ENCODE results near the gene TMEM109.

The TMEM109 gene

DNA sequence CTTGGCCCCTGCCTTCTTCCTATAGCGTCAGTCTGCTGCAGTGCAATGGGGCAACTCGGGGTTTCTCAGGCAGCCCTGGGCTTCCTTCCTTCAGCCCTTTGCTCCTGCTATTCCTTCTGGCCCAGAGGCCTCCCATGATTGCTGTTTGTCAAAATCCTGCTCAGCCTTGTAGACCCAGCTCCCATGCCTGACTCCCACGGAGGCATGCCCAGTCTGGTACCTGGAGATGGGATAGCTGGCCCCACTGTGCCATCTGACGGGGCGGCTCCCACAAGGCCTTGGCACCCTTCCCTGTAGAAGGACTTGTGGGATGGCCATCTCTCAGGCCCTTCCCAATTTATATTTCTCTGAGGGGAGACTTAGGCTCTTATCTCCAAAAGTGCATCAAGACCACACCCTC, 56.9 kb downstream of the TMEM109 start:
- no peak for DNase-seq (ENCODE audit: low spot score)

- no peak for DNase-seq (ENCODE audit: low spot score)
Measured at GRCh38 chr11:60971520-60971919, 57.6 kb downstream of the TMEM109 start, which contains the start of gene CD6. TSS of gene CD6 (plus strand) at chr11:60971680. CDS start at chr11:60971866, 186 bp downstream.

- no peak for DNase-seq (ENCODE audit: low spot score)
Measured at GRCh38 chr11:60972182-60973030, 58.4 kb downstream of the TMEM109 start.

All from COLO829 (cell line).